Measurements from ENCODE around the gene EME2. TPM values are rescaled to one million over a fixed set of nuclear protein-coding genes. Genes with fewer than 3 reads are reported as not detected.

EME2 gene
- total and polyA plus RNA-seq, 4 donors = 1.4 to 9.0 (median 3.0) TPM

GRCh38 chr16:1782408-1783264 lies 10.0 kb downstream of the EME2 start, which contains the start of the genes NUBP2 and SPSB3:
Gene NUBP2 (plus strand): TSS chr16:1782960. CDS start chr16:1783021, 61 bp downstream.
Gene SPSB3 (minus strand): TSS chr16:1782571. CDS start chr16:1781483, 1,088 bp downstream.
- peak within 1 kb of the TSS; percentile 87 to 94 (median 87) for H3K4me3 ChIP-seq (ENCODE audit: low read depth in 1 of 3, low read length in 3 of 3)
- peaks cover 14 to 60% (median 42%) of the 10 kb centered on the region in 4 donors for H3K4me1 ChIP-seq (ENCODE audit: control insufficient read depth in 4 of 4, insufficient read depth in 4 of 4, low read length in 3 of 4)
- H3K27ac ChIP-seq (ENCODE audit: low read depth in 1 of 2, low read length in 2 of 2) = peak within 1 kb of the TSS; percentile 84 to 87
- no peaks in the 10 kb centered on the region for H3K27me3 ChIP-seq (ENCODE audit: control insufficient read depth in 4 of 4, insufficient read depth in 4 of 4, low read length in 3 of 4)
- TF ChIP-seq MAX (IDR thresholded peaks at IDR 0.05) (peak; percentile 73), TAF1 (conservative IDR thresholded peaks at IDR 0.05) (no peak), FOXA1 (IDR thresholded peaks at IDR 0.05) (no peak), RAD21 (IDR thresholded peaks at IDR 0.05) (peak in 1 of 2 donors; percentile 29), ZBTB33 (IDR thresholded peaks at IDR 0.05) (no peak), JUND (IDR thresholded peaks at IDR 0.05) (peak in 1 of 2 donors; percentile 26), HNF4A (conservative IDR thresholded peaks at IDR 0.05) (peak; percentile 52 to 71), GABPA (IDR thresholded peaks at IDR 0.05 in 1 of 2, conservative IDR thresholded peaks at IDR 0.05 in 1 of 2) (peak; percentile 89 to 97), RXRA (IDR thresholded peaks at IDR 0.05) (peak; percentile 60 to 62), YY1 (IDR thresholded peaks at IDR 0.05) (no peak), NR2F2 (IDR thresholded peaks at IDR 0.05) (peak; percentile 48), SP1 (IDR thresholded peaks at IDR 0.05) (peak; percentile 99), EGR1 (IDR thresholded peaks at IDR 0.05; ENCODE audit: low read depth in 2 of 2) (peak; percentile 66 to 76)
- H3K9me3 ChIP-seq (ENCODE audit: control insufficient read depth in 4 of 4, low read length in 3 of 4) = no peaks in the 10 kb centered on the region
- H3K9ac ChIP-seq (ENCODE audit: low read depth in 1 of 2, low read length in 2 of 2) = peak within 1 kb of the TSS; percentile 77 to 82
- peaks cover 0 to 8% (median 4%) of the 10 kb centered on the region in 4 donors for H3K36me3 ChIP-seq (ENCODE audit: control insufficient read depth in 4 of 4, insufficient read depth in 3 of 4, low read depth in 1 of 4, low read length in 3 of 4)
- under 1% methylated on average over 102 of the region's 102 CpGs for WGBS
- peak; percentile 97 for DNase-seq (ENCODE audit: low spot score)

- H3K27me3 ChIP-seq (ENCODE audit: control insufficient read depth in 4 of 4, insufficient read depth in 4 of 4, low read length in 3 of 4) = no peaks in the 10 kb centered on the region
- H3K4me3 ChIP-seq (ENCODE audit: low read depth in 1 of 3, low read length in 3 of 3) = no peak overlapping the region
- H3K4me1 ChIP-seq (ENCODE audit: control insufficient read depth in 4 of 4, insufficient read depth in 4 of 4, low read length in 3 of 4) = peaks cover 11 to 61% (median 40%) of the 10 kb centered on the region in 4 donors
- no peak overlapping the region for H3K9ac ChIP-seq (ENCODE audit: low read depth in 1 of 2, low read length in 2 of 2)
- 89% methylated on average over 26 of the region's 26 CpGs for WGBS
- no peak for DNase-seq (ENCODE audit: low spot score)
- no peak for TF ChIP-seq GABPA (IDR thresholded peaks at IDR 0.05 in 1 of 2, conservative IDR thresholded peaks at IDR 0.05 in 1 of 2)
- no peak for TF ChIP-seq REST (IDR thresholded peaks at IDR 0.05)
- no peak for TF ChIP-seq YY1 (IDR thresholded peaks at IDR 0.05)
- H3K27ac ChIP-seq (ENCODE audit: low read depth in 1 of 2, low read length in 2 of 2) = no peak overlapping the region
- no peaks in the 10 kb centered on the region for H3K9me3 ChIP-seq (ENCODE audit: control insufficient read depth in 4 of 4, low read length in 3 of 4)
- H3K36me3 ChIP-seq (ENCODE audit: control insufficient read depth in 4 of 4, insufficient read depth in 3 of 4, low read depth in 1 of 4, low read length in 3 of 4) = peaks cover 0 to 26% (median 5%) of the 10 kb centered on the region in 4 donors
These were observed 12.6 kb downstream of the EME2 start for GRCh38 chr16:1784977-1785845.

All from liver (tissue), 9 donors.